AG10803 (cell line): ENCODE results near the gene DGKQ.
"Not testable (repeated sequence)": the region's sequence is repeated elsewhere in the genome, so short reads cannot be mapped to it uniquely, and the experiment has no call there.

ENCODE experiments used
- DNase-seq: peaks from one replicate; pipeline ENCODE4 v3.0.0; 2010; ENCODE audit warnings: low read depth
- H3K4me3 ChIP-seq: 2 replicates; pipeline ENCODE4 v1.5.1; 2011; ENCODE audit warnings: mild to moderate bottlenecking, low read length, control low read depth
- TF ChIP-seq, protein P1 (sequence below): conservative IDR thresholded peaks from 2 replicates; pipeline ENCODE4 v1.5.1; 2011; ENCODE audit warnings: mild to moderate bottlenecking, low read length, control low read depth, inconsistent platforms

DGKQ gene

GRCh38 chr4:978957-979701 lies 5.8 kb upstream of the DGKQ start:
- TF ChIP-seq, protein P1, sequence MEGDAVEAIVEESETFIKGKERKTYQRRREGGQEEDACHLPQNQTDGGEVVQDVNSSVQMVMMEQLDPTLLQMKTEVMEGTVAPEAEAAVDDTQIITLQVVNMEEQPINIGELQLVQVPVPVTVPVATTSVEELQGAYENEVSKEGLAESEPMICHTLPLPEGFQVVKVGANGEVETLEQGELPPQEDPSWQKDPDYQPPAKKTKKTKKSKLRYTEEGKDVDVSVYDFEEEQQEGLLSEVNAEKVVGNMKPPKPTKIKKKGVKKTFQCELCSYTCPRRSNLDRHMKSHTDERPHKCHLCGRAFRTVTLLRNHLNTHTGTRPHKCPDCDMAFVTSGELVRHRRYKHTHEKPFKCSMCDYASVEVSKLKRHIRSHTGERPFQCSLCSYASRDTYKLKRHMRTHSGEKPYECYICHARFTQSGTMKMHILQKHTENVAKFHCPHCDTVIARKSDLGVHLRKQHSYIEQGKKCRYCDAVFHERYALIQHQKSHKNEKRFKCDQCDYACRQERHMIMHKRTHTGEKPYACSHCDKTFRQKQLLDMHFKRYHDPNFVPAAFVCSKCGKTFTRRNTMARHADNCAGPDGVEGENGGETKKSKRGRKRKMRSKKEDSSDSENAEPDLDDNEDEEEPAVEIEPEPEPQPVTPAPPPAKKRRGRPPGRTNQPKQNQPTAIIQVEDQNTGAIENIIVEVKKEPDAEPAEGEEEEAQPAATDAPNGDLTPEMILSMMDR: no peak
- H3K4me3 ChIP-seq: no peak overlapping the region
- peak; percentile 43 for DNase-seq

- DNase-seq, H3K4me3 ChIP-seq: not testable (repeated sequence)
Observed at GRCh38 chr4:976016-976415, 2.6 kb upstream of the DGKQ start.

DNA sequence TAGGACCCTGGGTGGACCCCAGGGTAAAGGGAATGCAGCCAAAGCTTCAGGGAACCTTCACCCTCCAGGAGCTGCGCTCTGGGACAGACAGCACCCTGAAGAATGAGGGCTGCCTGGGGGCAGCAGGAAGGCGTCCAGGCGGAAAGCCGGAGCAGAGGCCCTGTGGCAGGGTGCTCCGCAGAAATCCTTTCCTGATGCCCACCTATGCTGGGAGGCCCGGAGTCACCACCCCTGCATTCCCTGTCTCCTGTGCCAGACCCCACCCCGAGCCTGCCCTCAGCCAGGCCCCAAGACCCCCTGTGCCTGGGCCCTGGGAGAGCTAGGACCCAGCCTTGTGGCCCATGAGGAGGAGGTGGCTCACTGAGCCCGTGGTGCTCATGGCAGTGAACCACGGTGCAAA lies 1.3 kb upstream of the DGKQ start:
- TF ChIP-seq, protein P1: no peak
- H3K4me3 ChIP-seq: no peak overlapping the region
- no peak for DNase-seq

GRCh38 chr4:972651-973424 lies 531 bp downstream of the DGKQ start:
- TF ChIP-seq, protein P1: no peak
- H3K4me3 ChIP-seq: peak overlapping the region; percentile 71
- DNase-seq: peak; percentile 5

GRCh38 chr4:971666-972500 lies 1.5 kb downstream of the DGKQ start:
- DNase-seq: no peak
- TF ChIP-seq, protein P1: no peak
- H3K4me3 ChIP-seq: peak overlapping the region; percentile 71

- DNase-seq: no peak
- TF ChIP-seq, protein P1: no peak
- no peak overlapping the region for H3K4me3 ChIP-seq
Observed at GRCh38 chr4:970854-971520, 2.4 kb downstream of the DGKQ start.

GRCh38 chr4:970046-970745 lies 3.2 kb downstream of the DGKQ start:
- TF ChIP-seq, protein P1: no peak
- no peak overlapping the region for H3K4me3 ChIP-seq
- DNase-seq: no peak
